ENCODE results near the gene NAV1.
"Not testable (repeated sequence)": the region's sequence is repeated elsewhere in the genome, so short reads cannot be mapped to it uniquely, and the experiment has no call there.

Gene NAV1

GRCh38 chr1:201528631-201529252 lies 10.2 kb upstream of the NAV1 start:
- no peak for DNase-seq (ENCODE audit: low spot score)

GRCh38 chr1:201530741-201531531 lies 8.0 kb upstream of the NAV1 start:
- peak; percentile 26 for DNase-seq (ENCODE audit: low spot score)

- DNase-seq (ENCODE audit: low spot score): no peak
These were observed 7.1 kb upstream of the NAV1 start for GRCh38 chr1:201531551-201532425.

GRCh38 chr1:201533836-201534235 lies 5.1 kb upstream of the NAV1 start:
- DNase-seq (ENCODE audit: low spot score): no peak

- no peak for DNase-seq (ENCODE audit: low spot score)
These were observed 3.6 kb upstream of the NAV1 start for GRCh38 chr1:201535046-201535918.

GRCh38 chr1:201535919-201536245 lies 3.0 kb upstream of the NAV1 start:
- DNase-seq (ENCODE audit: low spot score): no peak

- no peak for DNase-seq (ENCODE audit: low spot score)
These were observed 2.4 kb upstream of the NAV1 start for GRCh38 chr1:201536558-201536957.

- DNase-seq (ENCODE audit: low spot score): no peak
These were observed 1.9 kb upstream of the NAV1 start for GRCh38 chr1:201537028-201537427.

GRCh38 chr1:201537467-201537866 lies 1.5 kb upstream of the NAV1 start:
- no peak for DNase-seq (ENCODE audit: low spot score)

GRCh38 chr1:201537891-201538611 lies 876 bp upstream of the NAV1 start:
- DNase-seq (ENCODE audit: low spot score): no peak

GRCh38 chr1:201539561-201540431 lies 869 bp downstream of the NAV1 start:
- DNase-seq (ENCODE audit: low spot score): no peak

- no peak for DNase-seq (ENCODE audit: low spot score)
These were observed 2.2 kb downstream of the NAV1 start for GRCh38 chr1:201540846-201541735.

GRCh38 chr1:201542309-201543035 lies 3.5 kb downstream of the NAV1 start:
- DNase-seq (ENCODE audit: low spot score): no peak

- DNase-seq (ENCODE audit: low spot score): no peak
These were observed 5.1 kb downstream of the NAV1 start for GRCh38 chr1:201543871-201544642.

GRCh38 chr1:201544710-201545109 lies 5.8 kb downstream of the NAV1 start:
- no peak for DNase-seq (ENCODE audit: low spot score)

GRCh38 chr1:201545851-201546492 lies 7.0 kb downstream of the NAV1 start:
- no peak for DNase-seq (ENCODE audit: low spot score)

GRCh38 chr1:201549522-201549921 lies 10.6 kb downstream of the NAV1 start:
- not testable (repeated sequence) for DNase-seq (ENCODE audit: low spot score)

Data from hematopoietic multipotent progenitor cell treated with erythropoietin and hydrocortisone succinate and interleukin-3 and kit ligand, for 15 days (in vitro differentiated cells).